GM12864 (cell line): ENCODE data around the gene ACTR3.

ENCODE experiments used
- DNase-seq: peaks from one replicate; pipeline ENCODE4 v3.0.0-alpha.2; 2011; ENCODE audit warnings: low read depth
- H3K4me3 ChIP-seq: 2 replicates; pipeline ENCODE4 v1.5.1; 2011; ENCODE audit warnings: mild to moderate bottlenecking, low read depth, low read length, control low read depth
- TF ChIP-seq, protein P1 (sequence below): IDR thresholded peaks from 2 replicates; pipeline ENCODE4 v1.5.1; 2011; ENCODE audit warnings: low read depth, mild to moderate bottlenecking, moderate library complexity, low read length, control low read depth, inconsistent platforms; ENCODE audit errors: missing control alignments

Gene ACTR3

DNA sequence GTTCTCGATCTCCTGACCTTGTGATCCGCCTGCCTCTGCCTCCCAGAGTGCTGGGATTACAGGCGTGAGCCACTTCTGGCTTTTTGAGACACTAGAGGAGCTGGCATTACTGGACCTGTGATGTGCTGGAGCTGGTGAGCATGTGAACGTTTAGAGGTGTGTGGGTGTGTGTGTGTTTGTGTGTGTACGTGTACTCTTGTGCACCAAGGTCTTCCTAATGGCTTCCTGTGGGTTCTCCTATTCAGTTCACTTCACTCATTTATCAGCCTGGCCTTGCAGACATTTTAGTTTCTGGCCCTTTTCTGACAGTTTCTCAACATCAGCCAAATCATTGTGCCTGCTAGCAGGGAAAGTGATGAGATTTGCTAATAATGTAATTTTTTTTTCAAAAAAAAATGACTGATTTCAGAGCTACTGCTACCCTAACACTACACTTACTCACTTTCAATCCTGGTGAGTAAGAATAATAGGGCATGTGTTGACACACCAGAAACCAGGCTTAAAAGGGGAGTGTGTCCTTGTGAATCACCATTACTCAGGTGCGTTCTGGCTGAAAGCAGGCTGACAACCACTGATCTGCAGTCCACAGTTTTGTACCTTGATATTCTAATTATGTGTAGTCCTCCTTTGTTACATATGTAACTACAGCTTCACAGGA is 41.0 kb upstream of the ACTR3 start:
- no peak for DNase-seq
- H3K4me3 ChIP-seq: no peak overlapping the region
- TF ChIP-seq, protein P1, sequence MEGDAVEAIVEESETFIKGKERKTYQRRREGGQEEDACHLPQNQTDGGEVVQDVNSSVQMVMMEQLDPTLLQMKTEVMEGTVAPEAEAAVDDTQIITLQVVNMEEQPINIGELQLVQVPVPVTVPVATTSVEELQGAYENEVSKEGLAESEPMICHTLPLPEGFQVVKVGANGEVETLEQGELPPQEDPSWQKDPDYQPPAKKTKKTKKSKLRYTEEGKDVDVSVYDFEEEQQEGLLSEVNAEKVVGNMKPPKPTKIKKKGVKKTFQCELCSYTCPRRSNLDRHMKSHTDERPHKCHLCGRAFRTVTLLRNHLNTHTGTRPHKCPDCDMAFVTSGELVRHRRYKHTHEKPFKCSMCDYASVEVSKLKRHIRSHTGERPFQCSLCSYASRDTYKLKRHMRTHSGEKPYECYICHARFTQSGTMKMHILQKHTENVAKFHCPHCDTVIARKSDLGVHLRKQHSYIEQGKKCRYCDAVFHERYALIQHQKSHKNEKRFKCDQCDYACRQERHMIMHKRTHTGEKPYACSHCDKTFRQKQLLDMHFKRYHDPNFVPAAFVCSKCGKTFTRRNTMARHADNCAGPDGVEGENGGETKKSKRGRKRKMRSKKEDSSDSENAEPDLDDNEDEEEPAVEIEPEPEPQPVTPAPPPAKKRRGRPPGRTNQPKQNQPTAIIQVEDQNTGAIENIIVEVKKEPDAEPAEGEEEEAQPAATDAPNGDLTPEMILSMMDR: no peak

DNA sequence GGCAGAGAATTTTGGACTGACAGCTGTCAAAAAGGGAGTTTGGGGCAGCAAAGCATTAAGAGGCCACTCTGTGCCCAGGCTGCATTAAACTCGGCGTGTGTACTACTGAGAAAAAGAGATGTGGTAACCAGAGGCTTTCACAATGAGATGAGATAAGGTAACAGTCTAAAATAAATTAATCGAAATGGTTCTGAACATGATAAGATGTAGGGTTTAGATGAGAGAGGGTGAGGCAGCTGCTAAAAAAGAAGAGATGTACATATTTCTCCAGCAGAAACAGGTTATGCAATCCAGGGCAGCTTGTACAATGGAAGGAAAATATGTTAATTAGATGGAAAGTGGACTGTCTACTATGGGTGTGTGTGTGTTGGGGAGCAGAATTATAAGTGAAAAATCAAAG is 39.2 kb upstream of the ACTR3 start:
- TF ChIP-seq, protein P1: no peak
- H3K4me3 ChIP-seq: no peak overlapping the region
- DNase-seq: no peak

DNA sequence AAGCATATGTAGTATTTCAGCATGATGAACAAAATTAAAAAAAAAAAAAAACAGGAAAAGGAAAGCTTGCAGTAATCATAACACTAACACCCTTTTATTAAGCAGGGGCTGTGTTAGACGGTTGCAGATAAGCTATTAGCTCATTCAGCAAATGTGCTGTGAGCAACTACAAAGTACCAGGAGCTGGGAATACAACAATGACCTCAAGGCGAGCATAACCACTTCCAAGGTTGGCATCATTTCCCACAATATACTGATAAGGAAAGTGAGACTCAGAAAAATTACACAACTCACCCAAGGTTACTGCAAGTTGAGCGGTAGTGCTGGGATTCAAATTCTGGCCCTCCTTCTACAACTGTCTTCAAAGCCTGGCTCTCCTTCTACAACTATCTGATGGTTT is 38.2 kb upstream of the ACTR3 start:
- no peak overlapping the region for H3K4me3 ChIP-seq
- TF ChIP-seq, protein P1: no peak
- DNase-seq: no peak

DNA sequence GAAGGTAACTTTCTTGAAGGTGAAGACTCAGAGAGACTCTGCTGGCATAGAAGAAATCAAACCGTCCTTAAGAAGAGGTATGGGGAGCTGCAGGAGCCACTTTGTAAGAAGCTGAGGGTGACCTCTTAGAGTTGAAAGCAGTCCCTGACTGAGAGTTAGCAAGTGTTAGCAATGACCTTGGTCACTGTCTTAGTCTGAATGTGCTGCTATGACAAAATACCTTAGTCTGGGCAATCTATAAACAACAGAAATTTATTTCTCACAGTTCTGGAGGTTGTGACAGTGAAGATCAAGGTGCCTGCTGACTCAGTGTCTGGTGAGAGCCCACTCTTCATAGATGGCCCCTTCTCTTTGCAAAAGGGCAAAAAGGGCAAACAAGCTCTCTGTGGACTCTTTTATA is 35.7 kb upstream of the ACTR3 start:
- no peak for DNase-seq
- no peak overlapping the region for H3K4me3 ChIP-seq
- TF ChIP-seq, protein P1: no peak

DNA sequence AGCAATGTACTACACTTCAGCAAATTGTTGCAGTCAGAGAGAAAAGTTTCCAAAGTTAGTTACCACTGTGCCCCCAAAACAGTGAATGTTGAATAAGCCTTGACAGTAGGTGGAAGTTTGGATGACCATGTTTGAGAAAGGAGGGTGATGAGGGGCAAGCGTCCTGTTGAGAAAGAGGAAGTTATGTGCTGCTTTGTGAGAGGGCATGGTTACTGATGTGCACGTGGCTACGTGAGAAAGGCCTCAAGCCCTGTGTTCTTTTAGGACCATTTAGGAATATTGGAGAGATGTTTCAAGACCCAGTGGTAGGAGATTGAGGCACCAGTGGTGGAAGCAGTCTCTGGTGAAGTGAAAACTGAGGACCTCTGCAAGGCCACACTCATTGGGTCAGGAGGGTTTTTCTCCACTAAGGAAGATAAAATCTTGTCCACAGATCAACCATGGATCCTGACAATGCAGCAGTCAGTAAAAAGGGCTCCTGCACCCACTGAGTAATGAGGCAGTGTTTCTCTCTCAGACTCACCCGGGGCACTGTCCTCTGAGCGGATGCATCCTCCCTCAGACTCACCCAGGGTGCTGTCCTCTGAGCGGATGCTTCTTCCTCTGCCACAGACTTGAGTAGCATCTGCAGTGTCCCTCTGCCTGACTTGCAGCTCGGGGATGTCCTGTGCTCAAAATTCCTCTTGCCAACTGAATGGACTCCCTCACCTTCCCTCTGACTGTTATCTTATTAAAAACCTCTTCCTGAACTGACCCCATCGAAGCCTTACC is 34.7 kb upstream of the ACTR3 start:
- TF ChIP-seq, protein P1: no peak
- no peak overlapping the region for H3K4me3 ChIP-seq
- DNase-seq: no peak

DNA sequence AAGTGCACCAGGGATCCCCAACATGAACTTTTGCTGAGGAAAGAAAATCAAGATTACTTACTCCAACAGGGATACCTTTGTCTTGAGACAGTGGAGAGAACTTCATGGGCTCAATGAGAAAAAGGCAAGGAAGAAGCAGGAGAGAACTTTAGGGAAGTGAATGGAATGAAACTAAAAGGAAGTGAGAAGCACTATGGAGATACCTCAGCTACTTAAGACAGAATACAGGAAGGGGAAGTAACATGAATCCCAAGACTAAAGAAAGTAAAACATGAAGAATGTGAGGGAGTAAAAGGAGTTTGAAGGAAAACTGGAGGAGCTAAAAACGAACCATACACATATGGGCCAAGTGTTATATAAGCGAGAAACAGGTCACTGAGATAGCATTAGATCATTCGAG is 32.4 kb upstream of the ACTR3 start:
- no peak for DNase-seq
- TF ChIP-seq, protein P1: no peak
- no peak overlapping the region for H3K4me3 ChIP-seq

DNA sequence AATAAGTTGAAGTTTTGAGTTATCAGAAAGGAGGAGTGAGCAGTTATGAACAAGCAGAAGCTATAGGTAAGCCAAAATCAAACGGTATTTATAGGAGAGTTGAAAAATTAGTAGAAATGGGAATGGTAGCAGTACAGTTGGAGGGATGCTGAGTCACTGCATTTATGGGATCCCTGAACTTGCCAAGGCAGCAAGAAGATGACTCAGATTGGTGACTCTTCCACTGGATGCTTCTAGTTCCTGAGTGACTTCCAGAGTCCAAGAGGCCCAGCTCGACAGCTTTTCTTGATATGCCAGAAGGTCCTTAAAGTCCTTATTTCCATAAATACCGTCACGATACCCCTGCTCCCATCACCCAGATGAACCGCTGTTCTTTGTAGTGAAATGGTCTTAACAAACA is 31.1 kb upstream of the ACTR3 start:
- TF ChIP-seq, protein P1: no peak
- no peak overlapping the region for H3K4me3 ChIP-seq
- no peak for DNase-seq
